HepG2 (cell line): ENCODE measurements around the gene ANKRD42. TPM values are rescaled to one million over a fixed set of nuclear protein-coding genes. Genes with fewer than 3 reads are reported as not detected.

ENCODE experiments used
- ATAC-seq: fragments of 200-7000 bp; cut with Tn5 transposase; 3 replicates; pipeline ENCODE4 v1.9.1; 2020; ENCODE audit warnings: mild to moderate bottlenecking, moderate library complexity
- BruUV-seq: library from RNA; stranded (reverse); fragments of 400-500 nt; replicated peaks from 2 replicates; lab custom pipeline; 2021; lab: Mats Ljungman, UMichigan
- CTCF ChIA-PET: fragments of 300-600 bp; formaldehyde crosslinking; extraction: SDS; loops from one replicate; lab custom pipeline; 2021; ENCODE audit warnings: low total read pairs, inconsistent platforms, low intra/inter-chr PET ratio; lab: Yijun Ruan, JAX
- POLR2A ChIA-PET: fragments of 350-600 bp; sonication (Branson Sonifier 250); formaldehyde crosslinking; loops from one replicate; lab custom pipeline; 2020; ENCODE audit warnings: antibody characterized with exemption, inconsistent platforms; lab: Yijun Ruan, JAX
- DNase-seq: peaks from one replicate; pipeline ENCODE4 v3.0.0-alpha.2; 2015; ENCODE audit warnings: low spot score
- FAIRE-seq: peaks from 3 replicates; lab custom pipeline; 2011; peaks lifted over from hg19 to GRCh38; lab: Jason Lieb, UNC
- H2AFZ ChIP-seq: one replicate; pipeline ENCODE4 v1.6.1; 2011; ENCODE audit warnings: low read length, inconsistent platforms
- H3K27ac ChIP-seq: fragments of 300-600 bp; 3 replicates; pipeline ENCODE4 v1.8.0; 2011; ENCODE audit warnings: mixed run types, mild to moderate bottlenecking, mixed read lengths, low read length, inconsistent platforms; ENCODE audit not compliant: insufficient read depth; ENCODE audit errors: extremely low read length
- H3K27me3 ChIP-seq, 2 experiments: fragments of 200-600 bp in 1 of 2; 2 replicates in 1 of 2; 3 replicates in 1 of 2; pipeline versions ENCODE4 v1.6.0 to v1.8.0; 2011; ENCODE audit warnings: low read length in 2 of 2, mild to moderate bottlenecking in 2 of 2, moderate library complexity in 2 of 2, inconsistent platforms in 1 of 2; ENCODE audit not compliant: insufficient read depth in 2 of 2, control insufficient read depth in 1 of 2
- H3K36me3 ChIP-seq, 2 experiments: fragments of 200-600 bp in 1 of 2; replicated peaks in 1 of 2; 2 replicates in 1 of 2; 3 replicates in 1 of 2; pipeline versions ENCODE4 v1.5.1 to v1.8.0; 2011; ENCODE audit warnings: low read length in 2 of 2, inconsistent platforms in 1 of 2; ENCODE audit not compliant: insufficient read depth in 2 of 2, control insufficient read depth in 1 of 2
- H3K4me1 ChIP-seq: 2 replicates; pipeline ENCODE4 v1.5.1; 2012; ENCODE audit warnings: low read length, inconsistent platforms; ENCODE audit not compliant: insufficient read depth
- H3K4me2 ChIP-seq: 2 replicates; pipeline ENCODE4 v1.6.0; 2011; ENCODE audit warnings: low read depth, low read length, inconsistent platforms
- H3K4me3 ChIP-seq, 3 experiments: fragments of 200-600 bp in 1 of 3; sonication (generic), shearing (Covaris generic) in 1 of 3; replicated peaks in 1 of 3; 2 replicates each; pipeline ENCODE4 v1.5.1; 2011 to 2016; ENCODE audit warnings: low read length in 3 of 3, inconsistent platforms in 2 of 3, low read depth in 2 of 3, mild to moderate bottlenecking in 2 of 3, control low read depth in 1 of 3, mixed read lengths in 1 of 3; ENCODE audit not compliant: insufficient read depth in 1 of 3
- H3K79me2 ChIP-seq: one replicate; pipeline ENCODE4 v1.6.1; 2011; ENCODE audit warnings: low read length, inconsistent platforms; ENCODE audit not compliant: insufficient read depth
- H3K9ac ChIP-seq: 2 replicates; pipeline ENCODE4 v1.6.0; 2011; ENCODE audit warnings: mild to moderate bottlenecking, low read depth, low read length, inconsistent platforms; ENCODE audit not compliant: insufficient read depth
- H3K9me3 ChIP-seq: 2 replicates; pipeline ENCODE4 v1.5.1; 2012; ENCODE audit warnings: mild to moderate bottlenecking, low read length
- H4K20me1 ChIP-seq: 2 replicates; pipeline ENCODE4 v1.6.0; 2011; ENCODE audit warnings: inconsistent platforms, mild to moderate bottlenecking, low read length, moderate library complexity; ENCODE audit not compliant: insufficient read depth
- ATF1 ChIP-seq: IDR thresholded peaks from 2 replicates; pipeline ENCODE4 v1.6.1; 2016; ENCODE audit warnings: mild to moderate bottlenecking, control low read depth
- ATF7 ChIP-seq, 2 experiments: fragments of 450-650 bp in 1 of 2; sonication (generic) in 1 of 2; formaldehyde crosslinking in 1 of 2; IDR thresholded peaks; 2 replicates each; pipeline versions ENCODE4 v1.4.0 to v1.6.1; 2016 to 2020; ENCODE audit warnings: antibody characterized with exemption in 1 of 2, mild to moderate bottlenecking in 1 of 2, missing genetic modification reagents in 1 of 2
- MYC ChIP-seq: sonication (generic); formaldehyde crosslinking; IDR thresholded peaks from 2 replicates; pipeline ENCODE4 v1.9.0; 2021; ENCODE audit warnings: missing genetic modification reagents, borderline replicate concordance
- NAIF1 ChIP-seq: sonication (generic); formaldehyde crosslinking; IDR thresholded peaks from 2 replicates; pipeline ENCODE4 v1.5.0; 2020; ENCODE audit warnings: mild to moderate bottlenecking, missing genetic modification reagents, borderline replicate concordance
- RELA ChIP-seq: sonication (generic); formaldehyde crosslinking; IDR thresholded peaks from 2 replicates; pipeline ENCODE4 v1.4.0; 2020; ENCODE audit warnings: missing genetic modification reagents
- SAP130 ChIP-seq: IDR thresholded peaks from 2 replicates; pipeline ENCODE4 v1.6.1; 2016; ENCODE audit warnings: low read depth
- ZNF17 ChIP-seq: sonication (generic); formaldehyde crosslinking; IDR thresholded peaks from 2 replicates; pipeline ENCODE4 v1.5.0; 2020; ENCODE audit warnings: mild to moderate bottlenecking, missing genetic modification reagents
- ZNF317 ChIP-seq: sonication (generic); formaldehyde crosslinking; IDR thresholded peaks from 2 replicates; pipeline ENCODE4 v1.5.0; 2020; ENCODE audit warnings: mild to moderate bottlenecking, missing genetic modification reagents
- ZNF775 ChIP-seq: sonication (generic); formaldehyde crosslinking; IDR thresholded peaks from 2 replicates; pipeline ENCODE4 v1.4.0; 2020; ENCODE audit warnings: missing genetic modification reagents, mild to moderate bottlenecking, moderate library complexity, borderline replicate concordance
- ZNF780A ChIP-seq: sonication (generic); formaldehyde crosslinking; IDR thresholded peaks from 2 replicates; pipeline ENCODE4 v1.8.0; 2022; ENCODE audit warnings: mild to moderate bottlenecking, missing genetic modification reagents, moderate library complexity
- WGBS: methylation state at CpG from one replicate; pipeline ENCODE4 v1.1.6; 2017; ENCODE audit warnings: low lambda C conversion rate; 5-methylcytosine and 5-hydroxymethylcytosine counted together
- in situ Hi-C: cut with HindIII; loops from 2 replicates; pipeline ENCODE4 v1.10.0; 2017; ENCODE audit warnings: low pct_unique_long_range_greater_than_20kb; ENCODE audit not compliant: extremely low pct_ligation_motif_present
- intact Hi-C: fragments of 100-400 bp; cut with micrococcal nuclease; formaldehyde crosslinking; loops from one replicate; pipeline ENCODE4 v1.10.0; 2022; ENCODE audit not compliant: unreplicated experiment
- polyA plus RNA-seq, 8 experiments: library from polyadenylated mRNA; depleted of rRNA in 3 of 8; stranded (reverse) in 7 of 8; unstranded in 1 of 8; fragments of >200 nt; fragmentation: Illumina TruSeq in 4 of 8; extraction: Trizol in 4 of 8; gene quantifications; 2 replicates each; pipeline versions ENCODE4 v1.2.1 to v1.2.3, GENCODE V29; 2011 to 2016; ENCODE audit warnings: low read depth in 4 of 8, missing spikeins in 1 of 8, mixed read lengths in 1 of 8; ENCODE audit not compliant: insufficient read depth in 1 of 8
- total RNA-seq, 5 experiments: library from RNA; depleted of rRNA; stranded (reverse); fragments of >200 nt; fragmentation: Illumina TruSeq; extraction: Trizol; gene quantifications; 2 replicates each; pipeline ENCODE4 v1.2.3, GENCODE V29; 2016; ENCODE audit warnings: low read depth in 1 of 5
- TF ChIP-seq, protein P1 (sequence below), 2 experiments: IDR thresholded peaks; 2 replicates each; pipeline ENCODE4 v1.6.1; 2011 to 2012; ENCODE audit warnings: low read length in 2 of 2, borderline replicate concordance in 1 of 2, low read depth in 1 of 2, mild to moderate bottlenecking in 1 of 2, moderate library complexity in 1 of 2
- TF ChIP-seq, protein P2 (sequence below): IDR thresholded peaks from 2 replicates; pipeline ENCODE4 v1.6.1; 2016; ENCODE audit warnings: low read depth, borderline replicate concordance
- TF ChIP-seq, protein P3 (sequence below): sonication (generic); formaldehyde crosslinking; IDR thresholded peaks from 2 replicates; pipeline ENCODE4 v1.4.0; 2020; ENCODE audit warnings: missing genetic modification reagents

ANKRD42 gene
- total and polyA plus RNA-seq, 2 of the 13 experiments (the other 11 are each of a cell fraction or from before 2014, with no cell fraction given): 2.2 to 3.7 TPM

DNA sequence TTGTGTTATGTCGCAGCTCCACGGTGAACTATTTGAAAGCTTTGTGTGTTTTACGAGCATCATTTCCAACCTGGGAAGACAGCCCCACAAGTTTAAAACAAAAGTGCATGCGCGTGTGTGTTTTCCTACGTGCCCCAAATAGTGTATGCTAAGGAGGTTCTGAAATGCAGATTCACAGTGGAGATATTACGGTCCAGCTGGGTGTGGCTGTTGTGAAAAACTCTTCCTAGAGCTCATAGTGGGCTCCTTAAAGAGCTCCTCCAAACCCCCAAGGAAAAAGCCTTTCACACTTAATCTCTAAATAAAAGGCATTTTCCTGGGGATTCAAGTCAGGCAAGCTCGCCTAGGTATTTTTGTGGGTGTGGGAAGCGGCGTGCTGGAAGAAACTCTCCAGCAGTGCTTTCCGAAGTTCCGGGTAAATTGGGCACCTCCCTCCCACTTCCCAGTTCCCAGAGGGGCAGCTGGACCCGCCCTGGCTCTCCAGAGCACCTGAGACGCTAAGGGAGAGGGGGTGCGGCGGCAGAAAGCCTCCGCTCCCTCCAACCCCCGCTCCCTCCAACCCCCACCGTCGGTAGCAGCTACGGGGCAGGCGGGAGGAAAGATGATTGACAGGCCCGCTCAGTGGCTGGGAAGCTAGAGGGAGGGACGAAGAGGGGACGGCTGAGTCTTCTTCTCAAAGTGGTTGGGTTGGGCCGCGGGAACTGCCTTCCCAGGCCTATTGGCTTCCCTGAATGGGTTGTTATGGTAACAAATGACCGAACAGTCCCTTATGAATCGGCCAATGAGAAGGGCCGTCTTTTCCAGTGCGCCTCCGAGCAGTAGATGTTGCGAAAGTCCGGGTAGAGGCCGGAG is 37.1 kb upstream of the ANKRD42 start:
- POLR2A ChIA-PET: interaction anchor here (0.5 to 2.7 kb wide), 33 partner anchors 9 to 271 kb away, joined by 3 to 67 read pairs (median 6); partner anchors contain the start of genes ANKRD42, CCDC90B, DDIAS and PRCP
- intact Hi-C loops: loop anchor here (1.0 to 5.0 kb wide), 4 partner anchors 64 to 256 kb away; partner anchors contain the start of genes PRCP and RAB30
- Histone ChIP-seq H2AFZ (peak overlapping the region; percentile 67), H3K27ac (peak overlapping the region; percentile 73), H3K4me3 (peak overlapping the region; percentile 62 to 75 (median 66)), H4K20me1 (peaks cover 33% of the 10 kb centered on the region), H3K9me3 (no peaks in the 10 kb centered on the region), H3K4me1 (peaks cover 29% of the 10 kb centered on the region), H3K27me3 (no peaks in the 10 kb centered on the region; a peak in 2 of 5 replicates), H3K9ac (peak overlapping the region; percentile 62), H3K79me2 (peaks cover 44% of the 10 kb centered on the region), H3K36me3 (no peaks in the 10 kb centered on the region; a peak in 2 of 5 replicates), H3K4me2 (peak overlapping the region; percentile 76)
- CTCF ChIA-PET: no interaction called here
- in situ Hi-C loops: loop anchor here (5.0 kb wide), 1 partner anchor 69 kb away; no protein-coding TSS in a partner anchor
- TSS peak; percentile 76 for BruUV-seq
- DNase-seq (peak; percentile 100), ATAC-seq (peak; percentile 96), FAIRE-seq (peak; percentile 75)
- WGBS: 3% methylated on average over 18 of the region's 35 CpGs
- TF ChIP-seq ATF7 (IDR thresholded peaks at IDR 0.05): peak; percentile 3; the same call in 1 of the 2 replicates
- TF ChIP-seq ATF7 (CRISPR knock-in tag; IDR thresholded peaks at IDR 0.05): no peak
- no peak for TF ChIP-seq MYC (CRISPR knock-in tag)
- TF ChIP-seq, protein P1, sequence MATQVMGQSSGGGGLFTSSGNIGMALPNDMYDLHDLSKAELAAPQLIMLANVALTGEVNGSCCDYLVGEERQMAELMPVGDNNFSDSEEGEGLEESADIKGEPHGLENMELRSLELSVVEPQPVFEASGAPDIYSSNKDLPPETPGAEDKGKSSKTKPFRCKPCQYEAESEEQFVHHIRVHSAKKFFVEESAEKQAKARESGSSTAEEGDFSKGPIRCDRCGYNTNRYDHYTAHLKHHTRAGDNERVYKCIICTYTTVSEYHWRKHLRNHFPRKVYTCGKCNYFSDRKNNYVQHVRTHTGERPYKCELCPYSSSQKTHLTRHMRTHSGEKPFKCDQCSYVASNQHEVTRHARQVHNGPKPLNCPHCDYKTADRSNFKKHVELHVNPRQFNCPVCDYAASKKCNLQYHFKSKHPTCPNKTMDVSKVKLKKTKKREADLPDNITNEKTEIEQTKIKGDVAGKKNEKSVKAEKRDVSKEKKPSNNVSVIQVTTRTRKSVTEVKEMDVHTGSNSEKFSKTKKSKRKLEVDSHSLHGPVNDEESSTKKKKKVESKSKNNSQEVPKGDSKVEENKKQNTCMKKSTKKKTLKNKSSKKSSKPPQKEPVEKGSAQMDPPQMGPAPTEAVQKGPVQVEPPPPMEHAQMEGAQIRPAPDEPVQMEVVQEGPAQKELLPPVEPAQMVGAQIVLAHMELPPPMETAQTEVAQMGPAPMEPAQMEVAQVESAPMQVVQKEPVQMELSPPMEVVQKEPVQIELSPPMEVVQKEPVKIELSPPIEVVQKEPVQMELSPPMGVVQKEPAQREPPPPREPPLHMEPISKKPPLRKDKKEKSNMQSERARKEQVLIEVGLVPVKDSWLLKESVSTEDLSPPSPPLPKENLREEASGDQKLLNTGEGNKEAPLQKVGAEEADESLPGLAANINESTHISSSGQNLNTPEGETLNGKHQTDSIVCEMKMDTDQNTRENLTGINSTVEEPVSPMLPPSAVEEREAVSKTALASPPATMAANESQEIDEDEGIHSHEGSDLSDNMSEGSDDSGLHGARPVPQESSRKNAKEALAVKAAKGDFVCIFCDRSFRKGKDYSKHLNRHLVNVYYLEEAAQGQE (IDR thresholded peaks at IDR 0.05; ENCODE audit: borderline replicate concordance in 1 of 2, low read depth in 1 of 2, low read length in 2 of 2): peak in 1 of 2 experiments; percentile 18; a peak in 1 of 4 replicates
- TF ChIP-seq RELA (CRISPR knock-in tag): no peak
- peak; percentile 57; the same call in 1 of the 2 replicates for TF ChIP-seq NAIF1 (CRISPR knock-in tag)
- peak; percentile 0; the same call in 1 of the 2 replicates for TF ChIP-seq SAP130
- TF ChIP-seq, protein P2, sequence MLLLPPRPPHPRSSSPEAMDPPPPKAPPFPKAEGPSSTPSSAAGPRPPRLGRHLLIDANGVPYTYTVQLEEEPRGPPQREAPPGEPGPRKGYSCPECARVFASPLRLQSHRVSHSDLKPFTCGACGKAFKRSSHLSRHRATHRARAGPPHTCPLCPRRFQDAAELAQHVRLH: peak; percentile 25; the same call in 1 of the 2 replicates
- TF ChIP-seq, protein P3, sequence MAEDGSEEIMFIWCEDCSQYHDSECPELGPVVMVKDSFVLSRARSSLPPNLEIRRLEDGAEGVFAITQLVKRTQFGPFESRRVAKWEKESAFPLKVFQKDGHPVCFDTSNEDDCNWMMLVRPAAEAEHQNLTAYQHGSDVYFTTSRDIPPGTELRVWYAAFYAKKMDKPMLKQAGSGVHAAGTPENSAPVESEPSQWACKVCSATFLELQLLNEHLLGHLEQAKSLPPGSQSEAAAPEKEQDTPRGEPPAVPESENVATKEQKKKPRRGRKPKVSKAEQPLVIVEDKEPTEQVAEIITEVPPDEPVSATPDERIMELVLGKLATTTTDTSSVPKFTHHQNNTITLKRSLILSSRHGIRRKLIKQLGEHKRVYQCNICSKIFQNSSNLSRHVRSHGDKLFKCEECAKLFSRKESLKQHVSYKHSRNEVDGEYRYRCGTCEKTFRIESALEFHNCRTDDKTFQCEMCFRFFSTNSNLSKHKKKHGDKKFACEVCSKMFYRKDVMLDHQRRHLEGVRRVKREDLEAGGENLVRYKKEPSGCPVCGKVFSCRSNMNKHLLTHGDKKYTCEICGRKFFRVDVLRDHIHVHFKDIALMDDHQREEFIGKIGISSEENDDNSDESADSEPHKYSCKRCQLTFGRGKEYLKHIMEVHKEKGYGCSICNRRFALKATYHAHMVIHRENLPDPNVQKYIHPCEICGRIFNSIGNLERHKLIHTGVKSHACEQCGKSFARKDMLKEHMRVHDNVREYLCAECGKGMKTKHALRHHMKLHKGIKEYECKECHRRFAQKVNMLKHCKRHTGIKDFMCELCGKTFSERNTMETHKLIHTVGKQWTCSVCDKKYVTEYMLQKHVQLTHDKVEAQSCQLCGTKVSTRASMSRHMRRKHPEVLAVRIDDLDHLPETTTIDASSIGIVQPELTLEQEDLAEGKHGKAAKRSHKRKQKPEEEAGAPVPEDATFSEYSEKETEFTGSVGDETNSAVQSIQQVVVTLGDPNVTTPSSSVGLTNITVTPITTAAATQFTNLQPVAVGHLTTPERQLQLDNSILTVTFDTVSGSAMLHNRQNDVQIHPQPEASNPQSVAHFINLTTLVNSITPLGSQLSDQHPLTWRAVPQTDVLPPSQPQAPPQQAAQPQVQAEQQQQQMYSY (CRISPR knock-in tag): no peak
- TF ChIP-seq ATF1 (CRISPR knock-in tag): peak; percentile 94; the same call in 1 of the 2 replicates
- TF ChIP-seq ZNF780A: no peak
- no peak for TF ChIP-seq ZNF317 (CRISPR knock-in tag)
- TF ChIP-seq ZNF775 (CRISPR knock-in tag): no peak
- no peak for TF ChIP-seq ZNF17 (CRISPR knock-in tag)
